Stimulated activated CD4-positive, alpha-beta T cell treated with anti-CD3 and anti-CD28 coated beads, Interleukin-2, amount 100 ng/mL, for 24 hours (primary cell): ENCODE data around the gene BOK.
A peak's percentile ranks its signal among the peaks of the same experiment; 100 is the strongest.

Source experiments
- DNase-seq, 2 donors: peaks; one replicate each; pipeline ENCODE4 v3.0.0-alpha.2; 2020

BOK gene

DNA sequence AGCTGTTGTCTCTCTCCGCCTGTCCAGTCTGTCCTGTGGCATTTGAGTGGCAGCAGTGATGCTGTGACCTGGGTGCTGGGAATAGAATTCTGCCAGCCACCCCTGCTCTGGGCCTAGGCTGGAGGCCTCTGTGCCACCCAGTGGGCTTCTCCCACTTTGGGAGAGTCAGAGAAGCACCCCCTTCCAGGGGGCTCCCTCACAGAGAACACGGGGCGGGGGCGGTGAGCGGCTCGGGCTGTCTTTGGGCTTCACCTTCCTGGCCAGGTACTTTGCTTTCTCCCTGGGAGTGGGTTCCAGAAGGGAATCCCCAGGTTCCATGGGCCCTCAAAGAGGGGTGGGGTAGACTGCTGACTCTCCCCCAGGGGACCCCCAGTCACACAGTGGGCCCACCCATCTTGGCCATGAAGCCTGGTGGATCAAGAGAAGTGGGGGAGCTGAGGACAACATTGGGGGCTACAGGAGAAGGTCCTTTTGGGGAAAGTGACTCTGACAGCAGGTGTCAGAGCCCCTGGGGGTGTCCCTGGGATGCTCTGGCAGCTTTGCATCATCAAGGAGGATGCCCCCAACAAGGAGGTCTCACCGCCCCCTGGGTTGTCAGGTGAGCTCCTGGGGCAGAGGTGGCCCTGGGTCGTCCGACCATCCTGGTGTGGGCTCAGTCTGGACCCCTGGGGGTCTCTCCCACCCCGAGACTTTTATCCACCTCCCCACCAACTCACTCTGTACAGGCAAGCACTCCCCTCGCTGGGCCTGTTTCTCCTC is 18.8 kb upstream of the BOK start:
- DNase-seq, result no peak

DNA sequence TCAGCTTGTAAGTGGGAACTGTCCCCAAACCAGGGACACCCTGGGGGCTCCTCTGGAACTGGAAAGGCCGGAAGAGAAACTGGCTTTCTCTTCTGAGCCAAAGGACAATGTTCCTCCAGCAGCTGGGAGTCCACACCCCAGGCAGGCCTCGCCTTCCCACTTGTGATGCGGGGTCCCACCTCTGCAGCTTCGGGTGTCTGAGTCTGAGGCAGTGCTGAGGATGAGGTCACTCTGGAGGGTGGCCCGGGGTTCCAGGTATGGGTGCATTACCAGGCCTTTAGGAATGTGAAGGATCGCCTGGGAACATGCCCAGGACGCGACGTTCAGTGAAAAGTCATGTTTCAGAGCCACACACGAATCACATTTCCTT is 18.2 kb upstream of the BOK start:
- DNase-seq, result no peak

DNA sequence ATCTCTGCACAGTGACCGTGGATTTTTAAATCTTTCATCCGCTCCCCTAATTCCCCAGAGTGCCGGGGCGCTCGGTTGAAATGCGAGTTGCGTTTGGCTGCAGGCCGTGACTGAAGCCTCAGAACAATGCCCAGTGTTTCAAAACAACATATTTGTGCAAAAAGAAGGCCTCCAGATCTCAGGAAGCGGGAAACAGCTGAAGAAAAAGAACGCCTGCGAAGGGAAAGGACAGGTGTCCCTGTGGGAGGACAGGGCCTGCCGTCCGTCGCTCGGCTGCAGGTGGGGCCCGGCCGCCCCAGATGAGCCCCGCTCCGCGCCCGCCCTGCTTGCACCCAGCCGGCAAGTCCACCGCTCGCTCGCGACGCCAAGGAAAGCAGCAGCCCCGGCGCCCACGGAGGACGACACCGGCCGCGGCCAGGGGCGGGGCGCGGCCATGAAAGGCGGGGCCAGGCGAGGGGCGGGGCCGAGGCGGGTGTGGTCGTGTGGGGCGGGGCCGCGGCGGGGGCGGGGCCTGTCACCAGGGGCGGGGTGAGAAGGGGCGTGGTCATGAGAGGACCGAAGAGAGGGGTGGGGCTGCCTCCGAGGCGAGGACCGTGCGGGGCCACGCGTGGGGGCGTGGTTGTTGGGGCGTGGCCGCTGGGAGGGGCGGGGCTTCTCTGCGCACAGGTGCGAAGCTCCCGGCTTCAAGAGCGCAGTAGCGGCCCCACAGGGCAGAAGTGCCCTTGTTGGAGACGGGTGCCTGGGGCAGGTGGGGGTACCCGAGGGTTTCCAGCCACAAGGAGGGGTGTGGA is 17.6 kb upstream of the BOK start:
- peak; percentile 62 to 75 for DNase-seq

DNA sequence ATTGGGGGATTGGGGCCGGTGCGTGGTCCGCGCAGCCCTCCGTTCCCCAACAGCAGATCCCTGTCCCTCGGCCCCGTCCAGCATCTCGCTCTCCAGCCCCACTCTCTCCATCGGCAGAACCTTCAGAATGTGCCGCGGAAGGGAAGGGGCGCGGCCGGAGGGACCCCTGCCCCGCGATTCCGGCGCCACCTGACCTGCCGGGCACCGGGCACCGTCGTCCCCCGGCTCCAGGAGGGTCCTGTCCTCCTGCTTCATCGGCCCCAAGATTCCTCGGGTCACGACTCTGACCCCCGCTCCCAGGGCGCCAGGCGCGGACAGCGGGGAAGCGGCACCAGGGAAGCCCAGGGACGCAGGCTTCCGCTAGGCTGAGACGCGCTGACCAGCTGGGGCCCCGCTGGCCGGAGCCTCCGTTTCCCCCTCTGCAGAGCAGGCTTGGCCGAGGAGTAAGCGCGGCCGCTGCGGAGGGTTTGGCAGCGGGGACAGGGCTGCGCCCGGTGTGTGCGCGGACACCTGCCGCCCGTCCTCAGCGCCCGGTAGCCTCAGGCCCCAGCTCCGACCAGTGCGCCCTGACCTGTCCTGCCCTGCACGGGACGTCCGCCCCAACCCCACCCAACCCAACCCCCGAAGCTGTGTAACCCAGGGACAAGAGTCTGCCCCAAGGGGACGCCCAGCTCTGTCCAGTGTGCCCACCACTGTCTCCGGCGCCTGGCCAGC is 16.8 kb upstream of the BOK start:
- DNase-seq, result no peak

DNA sequence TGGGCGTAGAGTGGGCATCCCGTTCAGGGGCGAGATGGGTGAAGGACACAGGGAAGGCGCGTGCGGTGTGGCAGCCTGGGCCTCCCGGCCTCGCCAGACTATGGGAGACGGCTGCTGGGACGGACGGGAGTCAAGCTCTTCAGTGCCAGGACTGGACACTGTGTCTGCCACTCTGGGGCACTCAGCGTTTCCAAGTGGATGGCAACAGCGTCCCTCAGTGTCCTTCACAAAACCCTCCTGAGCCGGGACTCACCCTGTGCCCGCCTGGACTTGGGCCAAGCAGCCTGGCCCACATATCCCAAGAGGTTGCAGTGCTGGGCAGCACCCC is 16.3 kb upstream of the BOK start:
- no peak for DNase-seq

DNA sequence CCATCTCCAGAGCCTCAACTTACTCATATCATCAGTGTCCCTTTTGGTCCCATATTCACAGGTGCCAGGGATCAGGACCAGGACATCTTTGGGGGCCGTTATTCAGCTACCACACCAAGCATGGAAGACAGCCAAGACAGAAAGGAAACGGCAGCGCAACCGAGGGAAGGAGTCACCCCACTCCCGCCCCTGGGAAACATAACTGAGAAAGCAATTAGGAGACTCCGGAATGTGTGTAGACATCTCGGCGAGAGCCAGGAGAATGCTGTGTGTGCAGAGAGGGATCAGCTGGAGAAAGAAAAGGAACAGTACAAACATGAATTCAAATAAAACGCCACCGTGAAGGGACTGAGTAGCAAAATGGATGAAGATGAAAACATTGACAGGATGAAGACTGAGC is 13.4 kb upstream of the BOK start:
- no peak for DNase-seq

DNA sequence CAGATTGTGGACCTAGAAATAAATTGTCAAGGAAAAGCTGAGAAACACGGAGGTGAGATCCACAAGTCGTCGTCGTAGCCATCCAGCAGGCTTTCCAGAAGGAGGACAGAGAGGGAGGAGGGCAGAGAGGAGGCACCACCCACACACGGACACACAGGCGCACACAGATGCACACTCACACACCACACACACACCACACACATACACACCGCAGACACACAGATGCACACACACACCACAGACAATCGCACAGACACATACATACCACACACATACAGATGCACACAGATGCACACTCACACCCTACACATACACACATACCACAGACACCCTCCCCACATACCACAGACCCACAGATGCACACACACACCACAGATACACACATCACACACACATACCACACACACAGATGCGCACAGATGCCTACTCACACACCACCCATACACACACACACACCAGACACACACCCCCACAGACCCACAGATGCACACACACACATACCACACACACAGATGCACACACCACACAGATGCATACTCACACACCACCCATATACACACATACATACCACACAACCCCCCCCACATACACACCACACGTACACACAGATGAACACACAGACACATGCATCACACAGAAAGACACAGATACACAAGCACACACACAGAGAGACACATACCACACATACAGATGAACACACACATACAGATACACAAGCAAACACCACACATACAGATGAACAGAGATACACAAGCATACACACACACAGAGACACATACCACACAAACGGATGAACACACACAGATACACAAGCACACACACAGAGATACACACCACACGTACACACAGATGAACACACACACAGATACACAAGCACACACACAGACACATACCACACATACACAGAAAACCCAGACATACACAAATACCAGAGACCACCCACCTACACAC is 12.7 kb upstream of the BOK start:
- no peak for DNase-seq

DNA sequence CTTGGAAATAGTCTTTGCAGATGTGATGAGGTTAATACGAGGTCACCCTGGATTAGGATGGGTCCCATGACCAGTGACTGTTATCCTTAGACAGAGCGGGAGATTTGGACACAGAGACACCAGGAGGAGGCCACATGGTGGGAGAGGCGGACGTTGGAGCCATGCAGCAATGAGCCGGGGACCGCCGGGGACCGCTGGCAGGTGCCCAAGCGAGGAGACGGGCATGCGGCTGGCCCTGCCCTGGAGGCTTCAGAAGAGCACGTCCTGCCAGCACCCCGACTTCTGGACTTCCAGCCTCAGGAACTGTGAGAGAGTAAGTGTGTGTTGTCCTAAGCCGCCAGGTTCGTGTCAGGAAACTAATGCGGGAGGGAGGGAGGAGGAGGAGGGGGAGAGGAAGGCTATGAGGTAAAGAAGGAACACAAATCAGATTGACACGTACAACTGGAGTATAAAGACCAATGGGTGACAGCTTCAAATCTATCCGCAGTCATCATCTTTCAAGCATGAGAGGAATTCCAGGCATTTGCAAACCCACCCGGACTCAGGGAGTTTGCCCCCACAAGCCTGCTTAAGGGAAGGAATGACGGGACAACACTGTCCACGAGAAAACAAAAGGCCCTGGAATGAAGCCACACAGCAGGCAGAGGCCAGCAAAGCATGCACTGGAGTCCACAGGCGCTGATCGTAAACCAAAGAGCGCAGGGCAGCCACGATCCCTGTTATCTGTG is 11.6 kb upstream of the BOK start:
- no peak for DNase-seq

DNA sequence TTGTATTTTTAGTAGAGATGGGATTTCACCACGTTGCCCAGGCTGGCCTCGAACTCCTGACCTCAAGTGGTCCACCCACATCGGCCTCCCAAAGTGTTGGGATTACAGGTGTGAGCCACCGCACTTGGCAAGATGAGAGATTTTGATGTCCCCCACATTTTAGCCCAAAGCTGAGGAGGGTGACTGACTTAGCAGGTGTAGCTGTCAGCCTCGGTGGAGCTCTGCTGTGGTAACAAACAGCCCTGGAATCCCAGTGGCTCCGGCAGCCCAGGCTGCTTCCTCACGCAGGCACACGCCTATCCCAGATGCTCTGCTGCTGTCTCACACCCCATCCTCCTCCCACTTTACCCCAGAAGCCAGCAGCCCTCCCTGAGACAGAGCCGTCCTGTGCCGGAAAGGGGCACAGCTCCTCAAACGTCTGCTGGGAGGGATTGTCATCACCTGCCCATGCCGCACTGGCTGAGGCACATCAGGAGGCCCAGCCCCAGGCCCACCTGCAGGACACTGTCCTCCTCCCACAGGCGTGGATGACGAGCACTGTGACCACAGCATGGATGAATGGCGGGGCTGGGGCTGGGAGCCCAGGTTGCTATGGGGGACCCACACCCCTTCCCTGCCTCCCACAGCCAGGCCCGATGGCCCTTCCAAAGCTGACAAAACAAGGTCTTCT is 10.6 kb upstream of the BOK start:
- DNase-seq, result no peak

DNA sequence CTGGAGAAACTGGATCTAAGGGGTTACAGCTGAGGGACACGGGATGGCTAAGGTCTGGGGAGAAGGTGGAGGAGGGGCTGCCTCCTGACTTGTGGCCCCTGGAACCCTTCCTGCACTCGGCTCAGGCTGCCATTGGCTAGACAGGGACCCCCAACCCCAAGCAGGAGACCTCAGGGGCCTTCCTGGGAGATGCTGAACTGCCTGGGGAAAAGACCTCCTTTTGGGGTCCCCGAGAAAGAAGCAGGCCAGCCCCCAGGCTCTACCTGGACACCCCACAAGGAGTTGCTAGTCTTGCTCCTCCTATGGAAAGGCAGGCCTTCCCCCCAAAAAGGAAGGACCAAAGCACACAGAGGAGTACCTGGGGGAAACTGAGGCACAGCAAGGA is 10.1 kb upstream of the BOK start:
- no peak for DNase-seq

DNA sequence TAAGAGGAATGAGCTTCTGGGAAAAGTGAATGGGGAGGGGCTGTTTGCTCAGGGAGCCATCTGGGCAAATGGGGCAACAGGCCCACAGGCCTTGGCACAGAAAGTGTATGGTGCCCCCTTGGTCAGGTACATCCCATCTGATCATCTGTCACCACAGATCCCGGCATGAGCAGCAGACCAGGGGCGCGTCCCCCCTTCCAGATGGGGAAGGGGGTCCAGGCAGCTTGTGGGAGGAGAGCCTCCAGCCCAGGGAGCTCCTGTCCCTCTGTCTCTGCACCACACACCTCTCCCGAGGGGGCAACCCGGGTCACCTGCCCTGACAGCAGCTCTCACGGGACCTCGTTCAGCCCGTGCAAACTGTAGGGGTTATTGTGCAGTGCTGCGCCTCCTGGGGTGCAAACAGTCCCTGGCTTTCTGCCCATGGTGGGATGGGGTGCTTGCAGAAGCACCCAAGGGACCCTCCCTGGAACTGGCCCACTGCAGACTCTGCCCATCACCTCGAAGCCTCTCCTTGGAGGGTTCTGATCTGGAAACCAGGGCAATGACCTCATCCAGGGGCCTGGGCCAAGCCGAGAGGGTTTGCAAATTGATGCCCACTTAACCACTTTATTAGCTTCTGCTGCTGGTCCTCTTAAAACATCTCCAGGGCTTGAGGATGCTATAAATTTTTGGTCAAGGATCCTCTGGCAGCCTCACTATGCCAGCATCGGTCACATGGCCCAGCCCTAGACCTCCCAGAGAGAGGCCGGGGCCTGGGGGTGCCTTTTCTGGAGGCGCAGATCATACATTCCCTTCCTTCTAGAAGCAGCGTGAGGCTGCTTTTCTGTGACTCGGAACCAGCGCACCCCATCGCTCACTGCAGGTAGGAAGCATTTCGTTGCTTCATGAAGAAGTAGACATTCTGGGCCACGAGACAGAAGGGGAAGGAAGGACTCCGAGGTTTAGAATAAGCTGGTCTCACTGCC is 7.6 kb upstream of the BOK start:
- DNase-seq, result no peak

DNA sequence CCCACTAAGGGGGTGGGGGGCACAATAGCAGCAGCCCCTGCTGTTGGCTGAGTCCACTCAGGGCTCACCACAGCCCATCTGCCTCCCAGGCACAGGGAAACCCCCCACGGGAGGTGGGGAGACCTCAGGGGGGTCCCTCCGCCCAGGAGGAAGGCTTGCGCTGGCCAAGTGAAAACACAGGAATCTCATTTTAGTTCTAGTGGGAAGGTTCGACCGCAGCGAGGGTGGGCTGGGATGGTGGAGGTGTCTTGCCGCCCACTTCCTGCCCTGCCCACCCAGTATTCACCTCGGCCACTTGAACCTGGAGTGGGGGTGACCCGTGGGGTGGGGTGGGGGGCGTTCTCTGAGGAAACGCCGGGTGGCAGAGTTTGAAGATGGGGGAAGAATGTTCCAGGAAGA is 6.9 kb upstream of the BOK start:
- DNase-seq, result no peak

DNA sequence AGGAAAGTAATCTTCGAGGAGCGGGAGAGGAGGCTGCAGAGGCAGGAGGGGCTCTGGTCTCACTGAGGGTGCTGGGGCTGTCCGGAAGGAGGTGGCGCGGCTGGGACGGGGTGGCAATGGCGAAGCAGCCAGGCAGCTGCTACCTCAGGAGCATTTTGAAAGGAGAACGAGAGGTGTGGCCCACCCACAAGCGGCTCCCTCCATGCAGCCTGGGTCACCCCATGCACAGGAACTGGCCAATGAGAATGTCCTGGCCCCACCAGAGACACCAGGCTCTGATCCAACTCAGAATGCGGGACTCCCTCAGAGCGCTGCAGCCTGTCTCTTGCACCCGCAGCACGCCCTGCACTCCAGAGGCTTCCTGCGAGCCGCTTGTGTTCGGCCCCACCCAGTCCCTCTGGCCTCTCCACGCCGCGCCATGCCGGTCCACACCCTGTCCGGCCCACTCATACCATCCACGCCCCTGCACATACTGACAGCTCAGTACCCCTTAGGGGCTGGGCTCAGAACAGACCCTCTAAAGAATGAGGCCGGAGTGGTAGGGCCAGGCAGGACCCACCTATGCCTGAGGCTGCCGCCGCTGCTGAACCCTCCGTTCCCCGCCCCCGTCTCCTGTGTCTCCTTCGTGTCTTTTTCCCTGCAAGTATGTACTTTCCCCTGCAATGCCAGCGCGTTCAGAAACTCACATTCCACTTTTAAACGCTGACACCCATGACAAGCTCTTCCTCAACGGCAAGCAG is 6.4 kb upstream of the BOK start:
- DNase-seq, result no peak

DNA sequence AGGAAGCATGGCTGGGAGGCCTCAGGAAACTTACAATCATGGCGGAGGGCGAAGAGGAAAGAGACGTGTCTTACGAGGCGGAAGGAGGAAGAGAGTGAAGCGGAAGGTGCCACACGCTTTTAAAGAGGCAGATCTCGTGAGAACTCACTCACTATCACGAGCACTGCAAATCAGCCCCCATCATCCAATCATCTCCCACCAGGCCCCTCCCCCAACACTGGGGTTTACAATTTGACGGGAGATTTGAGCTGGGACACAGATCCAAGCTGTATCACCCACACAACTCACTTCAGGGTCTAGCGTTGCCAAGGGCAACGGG is 5.1 kb upstream of the BOK start:
- DNase-seq, result no peak

DNA sequence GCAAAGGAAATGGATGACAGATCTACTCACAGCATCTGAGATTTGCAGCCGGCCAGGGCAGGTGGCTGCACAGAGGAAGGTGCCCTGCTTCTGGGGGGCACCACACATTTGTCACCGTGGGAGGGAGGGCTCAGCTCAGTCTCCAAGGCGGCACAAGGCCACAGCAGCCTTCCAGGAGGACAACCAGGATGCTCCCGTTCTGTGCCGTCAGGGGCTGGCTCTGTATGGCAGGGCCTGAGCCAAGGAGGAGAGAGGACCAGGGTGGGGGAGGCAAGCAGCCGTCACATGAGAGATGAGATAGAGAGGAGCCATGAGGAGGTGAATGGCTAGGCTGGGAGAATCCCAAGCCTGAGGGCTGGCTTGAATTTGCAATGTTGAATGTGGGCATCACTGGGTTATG is 4.6 kb upstream of the BOK start:
- no peak for DNase-seq

DNA sequence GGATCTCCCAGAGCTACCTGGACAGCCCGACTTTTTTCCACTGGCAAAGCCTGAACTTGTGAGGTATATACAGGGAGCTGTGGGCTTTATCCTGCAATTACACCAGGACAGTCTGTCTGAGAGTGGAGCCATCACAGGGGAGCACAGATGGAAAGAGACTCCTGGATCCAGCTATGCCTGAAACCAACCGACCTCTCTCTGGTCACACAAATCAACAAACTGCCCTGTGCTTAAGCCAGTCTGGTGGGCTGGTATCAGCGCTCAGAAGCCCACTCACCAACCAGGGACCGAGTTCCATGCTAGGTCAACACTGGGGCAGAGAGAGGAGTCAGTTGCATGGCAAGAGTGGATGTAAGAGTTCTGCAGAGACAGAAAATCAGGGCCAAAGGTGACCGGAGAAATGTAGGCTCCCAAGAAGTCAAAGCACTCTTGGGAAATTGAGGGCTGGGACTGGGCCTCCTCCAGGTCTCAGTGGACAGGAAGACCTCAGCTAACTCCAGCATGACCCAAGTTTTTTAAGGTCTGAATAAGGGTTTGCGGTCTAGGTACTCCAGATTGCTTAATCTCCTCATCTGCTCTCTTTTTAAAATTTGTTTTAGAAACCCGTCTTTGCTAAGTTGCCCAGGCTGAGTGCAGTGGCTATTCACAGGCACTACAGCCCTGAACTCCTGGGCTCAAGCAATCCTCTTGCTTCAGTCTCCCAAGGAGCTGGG is 3.8 kb upstream of the BOK start:
- DNase-seq, result no peak

DNA sequence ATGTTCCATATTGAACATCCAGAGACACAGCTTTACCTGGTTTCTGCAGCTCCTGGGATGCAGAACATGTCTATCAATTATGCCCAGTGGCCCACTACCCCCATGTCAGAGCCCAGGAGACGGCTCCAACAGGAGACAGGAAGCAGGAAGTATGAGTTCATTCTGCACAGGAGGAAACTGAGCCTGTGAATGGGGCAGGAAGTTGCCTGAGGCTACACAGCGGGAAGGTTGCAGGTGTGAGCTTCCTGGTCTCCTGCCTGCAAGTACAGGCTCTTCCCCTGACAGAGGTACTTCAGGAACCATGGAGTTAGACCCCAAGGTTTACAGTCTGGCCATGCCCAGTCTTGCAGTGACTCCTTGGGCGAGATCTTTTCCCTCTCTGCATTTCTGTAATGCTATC is 2.8 kb upstream of the BOK start:
- DNase-seq, result no peak

DNA sequence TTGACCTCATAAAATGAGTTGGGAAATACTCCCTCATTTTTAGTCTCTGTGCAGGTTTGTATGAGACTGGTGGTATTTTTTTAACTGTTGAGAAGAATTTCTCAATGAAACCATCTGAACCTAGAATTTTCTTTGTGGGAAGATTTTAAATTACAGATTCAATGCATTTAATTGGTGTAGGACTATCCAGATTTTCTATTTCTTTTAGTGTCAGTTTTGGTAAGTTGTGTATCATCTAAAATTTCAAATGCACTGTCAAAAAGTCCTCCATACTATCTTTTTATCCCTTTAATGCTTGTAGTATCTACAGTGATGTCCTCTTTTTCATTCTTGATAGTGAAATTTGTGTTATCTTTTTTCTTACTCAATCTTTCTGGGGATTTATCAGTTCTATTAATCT is 1.8 kb upstream of the BOK start:
- DNase-seq, result no peak
